HG03342 (cell line): ENCODE data around the gene RAP1A.
"Not testable (repeated sequence)": the region's sequence is repeated elsewhere in the genome, so short reads cannot be mapped to it uniquely, and the experiment has no call there.

Experiments
- ATAC-seq: cut with Tn5 transposase; IDR thresholded peaks from one replicate; pipeline ENCODE4 v1.9.1; 2021; ENCODE audit warnings: mild to moderate bottlenecking, moderate library complexity; ENCODE audit not compliant: unreplicated experiment

The RAP1A gene

GRCh38 chr1:111660204-111661150, 40.9 kb downstream of the RAP1A start:
- ATAC-seq = no peak

- no peak for ATAC-seq
Measured at GRCh38 chr1:111664652-111665051, 45.1 kb downstream of the RAP1A start.

GRCh38 chr1:111665497-111665896, 45.9 kb downstream of the RAP1A start:
- no peak for ATAC-seq

- ATAC-seq = no peak
Measured at GRCh38 chr1:111666828-111667227, 47.2 kb downstream of the RAP1A start.

- no peak for ATAC-seq
Measured at GRCh38 chr1:111669268-111669667, 49.7 kb downstream of the RAP1A start.

GRCh38 chr1:111671852-111672251, 52.3 kb downstream of the RAP1A start:
- ATAC-seq = no peak

GRCh38 chr1:111672331-111672730, 52.7 kb downstream of the RAP1A start:
- ATAC-seq = no peak

- ATAC-seq = no peak
Measured at GRCh38 chr1:111677604-111678003, 58.0 kb downstream of the RAP1A start.

- no peak for ATAC-seq
Measured at GRCh38 chr1:111679541-111679940, 60.0 kb downstream of the RAP1A start.

GRCh38 chr1:111680212-111680800, 60.7 kb downstream of the RAP1A start:
- not testable (repeated sequence) for ATAC-seq

GRCh38 chr1:111685293-111686153, 65.9 kb downstream of the RAP1A start:
- ATAC-seq = not testable (repeated sequence)

- ATAC-seq = no peak
Measured at GRCh38 chr1:111690306-111690617, 70.7 kb downstream of the RAP1A start.

GRCh38 chr1:111691886-111692285, 72.3 kb downstream of the RAP1A start:
- no peak for ATAC-seq

GRCh38 chr1:111695801-111696200, 76.2 kb downstream of the RAP1A start:
- no peak for ATAC-seq

- ATAC-seq = no peak
Measured at GRCh38 chr1:111696330-111696729, 76.7 kb downstream of the RAP1A start.

- ATAC-seq = no peak
Measured at GRCh38 chr1:111699268-111699667, 79.7 kb downstream of the RAP1A start.

GRCh38 chr1:111702504-111703050, 83.0 kb downstream of the RAP1A start:
- no peak for ATAC-seq

GRCh38 chr1:111704240-111704639, 84.7 kb downstream of the RAP1A start:
- no peak for ATAC-seq

- no peak for ATAC-seq
Measured at GRCh38 chr1:111704776-111705175, 85.2 kb downstream of the RAP1A start.

GRCh38 chr1:111705841-111706240, 86.3 kb downstream of the RAP1A start:
- no peak for ATAC-seq

- ATAC-seq = no peak
Measured at GRCh38 chr1:111706921-111707320, 87.3 kb downstream of the RAP1A start.
